GM21526 (cell line): ENCODE measurements around the gene NEDD4.
"Not testable (repeated sequence)": the region's sequence is repeated elsewhere in the genome, so short reads cannot be mapped to it uniquely, and the experiment has no call there.

Experiments used
- ATAC-seq: cut with Tn5 transposase; IDR thresholded peaks from one replicate; pipeline ENCODE4 v1.9.1; 2021; ENCODE audit warnings: moderate library complexity; ENCODE audit not compliant: unreplicated experiment, low FRiP score

The NEDD4 gene

DNA sequence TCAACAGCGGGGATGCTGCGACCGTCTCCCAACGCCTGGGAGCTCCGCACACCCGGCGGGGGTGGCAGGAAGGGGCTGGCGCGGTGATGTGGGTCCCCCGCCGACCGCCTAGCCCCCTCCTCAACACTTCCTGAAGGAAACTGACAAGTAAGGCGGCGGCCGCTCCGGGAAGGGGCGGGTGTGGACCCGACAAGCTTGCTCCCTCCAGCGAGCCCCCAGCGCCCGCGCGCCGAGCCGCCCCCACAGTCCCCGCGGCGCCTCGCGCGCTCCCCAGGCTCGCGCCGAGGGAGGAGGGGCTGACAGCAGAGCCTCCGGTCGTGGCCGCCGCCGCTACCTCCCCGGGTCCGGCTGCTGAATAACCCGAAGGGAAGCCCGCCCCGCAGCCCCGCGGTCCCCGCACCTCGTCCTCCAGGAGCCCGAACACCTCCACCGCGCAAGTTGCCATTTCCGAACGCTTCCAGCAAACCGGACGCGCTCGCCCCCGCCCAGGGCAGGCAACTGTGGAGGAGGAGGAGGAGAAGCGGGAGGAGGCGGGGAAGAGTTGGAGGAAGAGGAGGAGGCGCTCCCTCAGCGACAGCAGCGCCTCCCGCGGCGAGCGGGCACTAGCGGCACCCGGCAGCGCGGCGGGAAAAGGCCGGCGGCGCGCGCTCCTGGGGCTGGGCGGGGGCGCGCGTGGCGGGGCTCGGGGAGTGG lies at the start of gene NEDD4:
NEDD4 (minus strand) TSS at position 502 of the 693 bp plus-strand sequence; CDS start at position 445, 57 bp downstream.
- ATAC-seq: peak; percentile 89

DNA sequence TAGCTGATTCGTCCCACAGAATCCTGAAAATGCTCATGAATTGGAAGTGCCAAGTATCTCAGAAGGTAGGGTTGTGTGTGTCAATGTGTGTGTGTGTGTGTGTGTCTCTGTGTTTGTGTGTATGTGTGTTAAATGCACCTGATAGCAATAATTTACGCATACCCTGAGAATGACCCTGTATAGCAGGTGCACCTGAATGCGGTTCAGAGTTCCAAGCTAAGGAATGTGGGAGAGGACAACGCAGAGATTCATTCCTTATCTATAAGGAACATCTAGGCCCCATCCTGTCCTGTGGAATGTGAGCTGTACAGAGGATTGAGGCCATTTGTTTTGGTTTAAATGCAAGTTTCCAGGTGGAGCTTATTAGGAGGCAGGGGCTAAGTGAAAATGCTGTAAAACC lies 49.1 kb upstream of the NEDD4 start:
- ATAC-seq: no peak

DNA sequence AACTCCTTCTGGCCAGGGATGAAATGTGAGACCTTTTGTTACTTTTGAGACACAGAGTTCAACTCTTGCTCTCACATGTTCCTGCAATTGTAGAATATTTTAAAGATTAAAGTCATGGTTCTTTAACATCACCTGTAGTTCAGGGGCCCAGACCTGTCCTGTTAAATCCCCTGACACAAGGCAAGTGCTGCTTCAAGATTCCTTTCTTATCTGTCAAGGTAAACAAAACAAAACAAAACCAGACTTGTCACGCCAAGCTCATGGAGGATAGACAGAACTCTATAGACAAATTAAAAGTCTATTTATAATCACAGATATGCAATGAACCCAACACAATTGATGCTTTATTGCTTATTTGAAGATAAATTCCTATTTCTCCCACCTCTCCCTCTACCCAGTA lies 48.6 kb upstream of the NEDD4 start:
- no peak for ATAC-seq

DNA sequence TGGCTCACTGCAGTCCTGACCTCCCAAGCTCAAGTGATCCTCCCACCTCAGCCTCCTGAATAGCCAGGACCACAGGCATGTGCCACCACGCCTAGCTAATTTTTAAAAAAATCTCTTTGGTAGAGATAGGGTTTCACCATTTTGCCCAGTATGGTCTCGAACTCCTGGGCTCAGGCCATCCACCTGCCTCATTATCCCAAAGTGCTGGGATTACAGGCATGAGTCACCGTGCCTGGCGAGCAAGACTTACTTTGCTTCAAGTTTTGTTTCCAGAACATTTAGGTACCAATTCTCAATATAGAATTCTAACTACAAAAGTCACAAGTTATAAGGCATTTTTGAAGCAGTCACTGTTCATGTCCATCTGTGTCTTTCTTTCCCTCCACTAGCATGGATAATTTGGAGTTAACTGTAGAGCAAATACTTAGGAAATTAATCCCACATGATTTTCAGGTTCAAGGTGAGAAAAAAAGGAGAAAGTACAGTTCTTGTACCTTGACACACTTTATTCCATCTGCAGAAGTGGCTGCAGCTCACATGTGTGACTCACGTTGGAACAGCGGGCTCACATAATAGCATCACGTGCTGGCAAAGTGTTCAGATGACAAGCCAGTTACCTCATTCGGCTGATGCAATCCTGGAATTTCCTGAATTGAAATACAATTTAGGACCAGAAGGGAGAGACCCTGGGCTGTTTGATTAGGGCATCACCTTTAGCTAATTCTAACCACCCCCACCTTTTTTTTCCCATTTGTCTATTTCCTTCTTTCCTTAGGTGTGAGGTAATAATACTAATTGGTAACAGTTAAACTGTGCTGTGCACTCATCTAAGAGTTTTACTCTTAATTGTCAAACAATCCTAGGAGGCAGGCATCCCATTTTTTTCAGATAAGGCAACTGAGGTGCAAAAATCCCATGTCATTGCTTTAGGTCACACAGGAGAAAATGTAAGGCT lies 46.9 kb upstream of the NEDD4 start:
- no peak for ATAC-seq

DNA sequence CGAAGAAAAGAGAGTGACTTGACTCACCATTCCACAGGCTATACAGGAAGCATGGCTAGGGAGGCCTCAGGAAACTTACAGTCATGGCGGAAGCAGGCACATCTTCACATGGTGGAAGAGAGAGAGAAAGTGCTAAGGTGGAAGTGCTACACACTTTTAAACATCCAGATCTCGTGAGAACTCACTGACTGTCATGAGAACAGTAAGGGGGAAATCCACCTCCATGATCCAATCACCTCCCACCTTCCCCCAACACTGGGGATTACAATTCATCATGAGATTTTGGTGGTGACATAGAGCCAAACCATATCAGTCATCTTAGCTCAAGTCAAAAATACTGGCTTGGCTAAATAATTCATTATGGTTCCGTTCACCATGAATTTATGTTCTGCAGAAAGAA lies 45.3 kb upstream of the NEDD4 start:
- no peak for ATAC-seq

DNA sequence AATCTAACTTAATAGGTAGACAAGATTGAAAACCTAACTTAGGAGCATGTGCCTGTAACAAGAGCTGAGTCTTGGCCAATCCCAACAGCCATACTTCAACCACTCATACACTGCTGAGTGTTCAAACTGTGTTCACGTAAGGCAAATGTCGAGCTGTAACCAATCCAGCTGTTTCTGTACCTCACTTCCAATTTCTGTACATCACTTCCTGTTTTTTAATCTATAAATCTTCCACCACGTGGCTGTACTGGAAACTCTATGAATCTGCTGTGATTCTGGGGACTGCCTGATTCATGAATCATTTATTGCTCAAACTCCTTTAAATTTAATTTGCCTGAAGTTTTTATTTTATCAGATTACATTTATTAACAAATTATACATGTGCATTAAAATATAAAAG lies 44.6 kb upstream of the NEDD4 start:
- ATAC-seq: no peak

- ATAC-seq: no peak
Measured at GRCh38 chr15:56036546-56037067, 43.2 kb upstream of the NEDD4 start.

DNA sequence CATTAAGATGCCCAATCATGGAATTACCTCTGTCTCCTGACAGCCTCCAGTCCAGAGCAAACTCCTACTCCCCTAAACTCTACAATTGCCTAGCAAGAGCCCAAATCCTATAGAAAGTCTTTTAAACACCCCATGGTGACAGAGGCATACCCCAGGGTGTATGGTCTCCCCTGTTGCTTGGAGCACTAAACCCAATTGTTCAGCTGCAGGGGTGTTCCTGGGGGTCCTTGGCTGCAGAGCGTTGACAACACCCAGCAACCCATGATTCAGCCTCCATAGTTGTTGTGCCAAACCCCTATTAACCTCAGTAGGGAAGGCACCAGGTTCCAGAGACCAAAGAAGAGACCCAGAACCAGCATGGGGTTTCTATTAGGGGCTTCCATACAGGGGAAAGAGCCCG lies 41.8 kb upstream of the NEDD4 start:
- ATAC-seq: no peak

GRCh38 chr15:56034514-56034913 lies 41.1 kb upstream of the NEDD4 start:
- ATAC-seq: no peak

DNA sequence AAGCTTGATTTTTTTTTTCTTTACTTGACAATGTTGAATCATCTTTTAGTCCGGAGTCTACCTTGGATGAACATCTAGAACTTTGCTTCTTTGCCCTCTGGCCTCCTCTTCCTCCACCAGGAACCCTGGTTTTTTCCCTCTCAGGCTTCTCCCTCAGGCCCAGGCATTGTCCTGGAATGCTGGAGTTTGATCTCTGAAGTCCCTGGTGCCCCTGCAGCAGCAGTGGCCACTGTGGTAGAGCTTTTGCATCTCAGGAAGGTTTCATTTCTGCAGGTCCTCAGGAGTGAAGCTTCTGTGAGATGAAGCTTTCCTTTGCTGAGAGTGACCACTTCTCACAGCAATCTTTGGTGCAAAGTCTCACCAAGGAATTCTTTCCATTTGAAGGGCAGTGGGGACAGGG lies 39.0 kb upstream of the NEDD4 start:
- ATAC-seq: no peak

DNA sequence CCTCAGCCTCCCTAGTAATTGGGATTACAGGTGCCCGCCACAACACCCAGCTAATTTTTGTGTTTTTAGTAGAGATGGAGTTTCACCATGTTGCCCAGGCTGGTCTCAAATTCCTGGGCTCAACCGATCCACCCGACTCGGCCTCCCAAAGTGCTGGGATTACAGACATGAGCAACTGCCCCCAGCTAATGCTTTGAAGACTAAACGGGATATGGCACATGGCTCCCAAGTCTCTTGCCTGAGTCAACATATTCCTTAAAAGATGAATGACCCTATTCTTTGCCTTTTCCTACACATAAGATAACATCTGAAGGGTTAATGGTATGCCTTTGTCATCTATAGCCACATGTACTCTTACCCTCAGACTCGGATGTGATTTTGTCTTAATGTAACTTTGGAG lies 38.4 kb upstream of the NEDD4 start:
- ATAC-seq: no peak

GRCh38 chr15:56031402-56031801 lies 38.0 kb upstream of the NEDD4 start:
- no peak for ATAC-seq

DNA sequence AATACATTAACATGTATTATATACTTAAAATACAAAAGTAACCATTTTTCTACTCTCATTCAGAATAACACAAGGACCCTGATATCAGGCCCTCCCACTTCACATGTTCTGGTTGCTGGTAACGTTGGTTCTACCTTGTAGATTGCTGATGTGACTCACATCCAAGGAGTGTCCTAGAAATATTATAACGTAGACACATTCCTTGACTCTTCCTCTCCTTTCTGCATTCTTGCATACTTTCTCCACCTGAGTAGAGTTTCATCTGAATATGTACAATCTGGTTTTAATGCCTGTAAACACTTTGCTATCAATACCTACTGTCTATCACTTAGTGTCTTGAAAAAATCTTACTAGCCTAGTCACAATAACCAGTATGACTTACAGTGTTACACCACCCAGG lies 35.0 kb upstream of the NEDD4 start:
- ATAC-seq: no peak

GRCh38 chr15:56023160-56023559 lies 29.7 kb upstream of the NEDD4 start:
- not testable (repeated sequence) for ATAC-seq

- ATAC-seq: no peak
Measured at GRCh38 chr15:56019819-56020486, 26.5 kb upstream of the NEDD4 start.

- ATAC-seq: no peak
Measured at GRCh38 chr15:56019060-56019793, 25.8 kb upstream of the NEDD4 start.

- ATAC-seq: no peak
Measured at GRCh38 chr15:56017920-56018319, 24.5 kb upstream of the NEDD4 start.

DNA sequence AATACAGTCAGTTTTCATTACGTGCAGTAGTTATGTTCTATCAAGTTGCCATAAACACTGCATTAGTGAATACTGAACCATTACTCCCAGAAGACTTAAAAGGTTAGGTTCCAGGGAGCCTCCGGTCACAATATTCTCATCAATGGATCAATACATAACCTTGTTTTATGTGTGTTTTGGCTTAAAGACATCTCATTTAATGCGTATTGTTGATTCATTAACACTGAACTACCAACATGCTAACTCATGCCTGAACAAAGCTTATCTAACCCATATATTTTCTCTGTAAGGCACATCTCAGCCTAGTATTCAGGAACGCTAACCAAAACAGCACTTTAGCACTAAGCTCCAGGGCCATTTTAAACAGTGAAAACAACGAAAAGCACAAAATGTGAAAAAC lies 24.1 kb upstream of the NEDD4 start:
- no peak for ATAC-seq

DNA sequence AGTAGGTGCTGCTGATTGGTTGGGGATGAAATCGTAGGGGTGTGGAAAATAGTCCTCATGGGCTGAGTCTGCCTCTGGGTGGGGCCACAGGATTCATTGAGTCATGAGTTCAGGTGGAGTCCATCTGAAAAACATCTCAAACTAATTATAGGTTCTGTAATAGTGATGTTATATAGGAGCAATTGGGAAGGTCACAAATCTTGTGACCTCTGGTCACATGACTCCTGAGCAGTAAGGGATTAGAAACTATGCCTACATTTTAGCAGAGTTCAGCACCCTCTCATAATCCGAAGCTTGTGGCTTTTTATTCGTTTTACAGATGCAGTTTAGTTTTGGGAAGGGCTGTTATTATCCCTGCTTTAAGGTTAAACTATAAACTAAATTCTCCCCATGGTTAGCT lies 22.9 kb upstream of the NEDD4 start:
- ATAC-seq: no peak

DNA sequence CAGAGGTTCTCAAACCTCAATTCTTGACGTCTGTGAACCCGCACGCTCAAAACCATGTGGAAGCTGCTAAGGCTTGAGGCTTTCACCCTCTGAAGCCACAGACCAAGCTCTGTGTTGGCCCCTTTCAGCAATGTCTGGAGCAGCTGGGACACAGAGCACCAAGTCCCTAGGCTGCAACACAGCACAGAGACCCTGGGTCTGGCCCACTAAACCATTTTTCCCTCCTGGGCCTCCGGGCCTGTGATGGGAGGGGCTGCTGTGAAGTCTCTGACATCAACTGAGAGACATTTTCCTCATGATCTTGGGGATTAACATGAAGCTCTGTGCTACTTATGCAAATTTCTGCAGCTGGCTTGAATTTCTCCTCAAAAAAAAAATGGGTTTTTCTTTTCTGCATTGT lies 21.3 kb upstream of the NEDD4 start:
- ATAC-seq: no peak
